ENCODE measurements around the gene EPHA4.

DNA sequence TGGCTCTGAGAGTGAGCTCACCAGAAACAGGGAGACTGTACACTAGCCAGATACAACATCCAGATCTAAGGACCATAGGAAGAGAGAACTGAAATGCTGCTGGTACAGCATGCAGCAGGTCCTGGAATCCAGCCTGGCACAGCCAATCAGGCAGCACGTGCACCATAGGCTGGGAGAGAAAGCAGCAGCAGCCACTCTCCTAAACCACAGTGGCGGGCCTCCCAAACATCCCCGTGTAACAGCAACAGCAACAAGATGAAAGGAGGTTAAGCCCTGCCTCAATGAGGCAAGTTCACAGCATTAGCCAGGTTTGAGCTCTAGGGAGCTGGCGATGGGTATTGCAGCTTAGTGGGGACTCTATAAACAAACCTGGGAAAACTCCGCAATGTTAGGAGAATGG is 192.0 kb downstream of the EPHA4 start:
- TF ChIP-seq, protein P1, sequence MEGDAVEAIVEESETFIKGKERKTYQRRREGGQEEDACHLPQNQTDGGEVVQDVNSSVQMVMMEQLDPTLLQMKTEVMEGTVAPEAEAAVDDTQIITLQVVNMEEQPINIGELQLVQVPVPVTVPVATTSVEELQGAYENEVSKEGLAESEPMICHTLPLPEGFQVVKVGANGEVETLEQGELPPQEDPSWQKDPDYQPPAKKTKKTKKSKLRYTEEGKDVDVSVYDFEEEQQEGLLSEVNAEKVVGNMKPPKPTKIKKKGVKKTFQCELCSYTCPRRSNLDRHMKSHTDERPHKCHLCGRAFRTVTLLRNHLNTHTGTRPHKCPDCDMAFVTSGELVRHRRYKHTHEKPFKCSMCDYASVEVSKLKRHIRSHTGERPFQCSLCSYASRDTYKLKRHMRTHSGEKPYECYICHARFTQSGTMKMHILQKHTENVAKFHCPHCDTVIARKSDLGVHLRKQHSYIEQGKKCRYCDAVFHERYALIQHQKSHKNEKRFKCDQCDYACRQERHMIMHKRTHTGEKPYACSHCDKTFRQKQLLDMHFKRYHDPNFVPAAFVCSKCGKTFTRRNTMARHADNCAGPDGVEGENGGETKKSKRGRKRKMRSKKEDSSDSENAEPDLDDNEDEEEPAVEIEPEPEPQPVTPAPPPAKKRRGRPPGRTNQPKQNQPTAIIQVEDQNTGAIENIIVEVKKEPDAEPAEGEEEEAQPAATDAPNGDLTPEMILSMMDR (IDR thresholded peaks at IDR 0.05; ENCODE audit: borderline replicate concordance, extremely low read depth, low read length, poor library complexity, severe bottlenecking): no peak
- no peak for TF ChIP-seq EZH2 (IDR thresholded peaks at IDR 0.05; ENCODE audit: borderline replicate concordance, low read depth, low read length, severe bottlenecking)
